Skeletal muscle satellite cell (primary cell): ENCODE measurements around the gene SLC39A2.
A peak's percentile ranks its signal among the peaks of the same experiment; 100 is the strongest.

Experiments
- H3K27me3 ChIP-seq: 2 replicates; pipeline ENCODE4 v1.7.0; 2013; ENCODE audit warnings: low read length; ENCODE audit not compliant: control insufficient read depth, insufficient read depth
- H3K36me3 ChIP-seq: 2 replicates; pipeline ENCODE4 v1.7.0; 2013; ENCODE audit warnings: mild to moderate bottlenecking, control low read depth, low read length; ENCODE audit not compliant: insufficient read depth
- H3K4me1 ChIP-seq: 2 replicates; pipeline ENCODE4 v1.7.0; 2013; ENCODE audit warnings: low read length; ENCODE audit not compliant: control insufficient read depth, insufficient read depth
- H3K4me2 ChIP-seq: 2 replicates; pipeline ENCODE4 v1.7.0; 2013; ENCODE audit warnings: mild to moderate bottlenecking, low read length
- H3K4me3 ChIP-seq: 2 replicates; pipeline ENCODE4 v1.7.0; 2013; ENCODE audit warnings: low read length
- H3K9ac ChIP-seq: 2 replicates; pipeline ENCODE4 v1.7.0; 2013; ENCODE audit warnings: mild to moderate bottlenecking, low read depth, low read length, moderate library complexity
- H3K9me3 ChIP-seq: replicated peaks from 2 replicates; pipeline ENCODE4 v1.7.0; 2013; ENCODE audit warnings: mild to moderate bottlenecking, control low read depth, low read length

The SLC39A2 gene

GRCh38 chr14:21018781-21019180 lies 19.7 kb downstream of the SLC39A2 start:
- H3K27me3 ChIP-seq, result peaks cover 47% of the 10 kb centered on the region
- no peaks in the 10 kb centered on the region for H3K36me3 ChIP-seq
- no peak overlapping the region for H3K4me2 ChIP-seq
- no peak overlapping the region for H3K9ac ChIP-seq
- no peaks in the 10 kb centered on the region for H3K9me3 ChIP-seq
- no peaks in the 10 kb centered on the region for H3K4me1 ChIP-seq
- no peak overlapping the region for H3K4me3 ChIP-seq

- Histone ChIP-seq H3K9ac (no peak overlapping the region), H3K27me3 (peaks cover 53% of the 10 kb centered on the region), H3K4me1 (no peaks in the 10 kb centered on the region), H3K4me2 (no peak overlapping the region), H3K36me3 (no peaks in the 10 kb centered on the region), H3K9me3 (no peaks in the 10 kb centered on the region), H3K4me3 (no peak overlapping the region)
Measured at GRCh38 chr14:21019366-21019765, 20.3 kb downstream of the SLC39A2 start.

DNA sequence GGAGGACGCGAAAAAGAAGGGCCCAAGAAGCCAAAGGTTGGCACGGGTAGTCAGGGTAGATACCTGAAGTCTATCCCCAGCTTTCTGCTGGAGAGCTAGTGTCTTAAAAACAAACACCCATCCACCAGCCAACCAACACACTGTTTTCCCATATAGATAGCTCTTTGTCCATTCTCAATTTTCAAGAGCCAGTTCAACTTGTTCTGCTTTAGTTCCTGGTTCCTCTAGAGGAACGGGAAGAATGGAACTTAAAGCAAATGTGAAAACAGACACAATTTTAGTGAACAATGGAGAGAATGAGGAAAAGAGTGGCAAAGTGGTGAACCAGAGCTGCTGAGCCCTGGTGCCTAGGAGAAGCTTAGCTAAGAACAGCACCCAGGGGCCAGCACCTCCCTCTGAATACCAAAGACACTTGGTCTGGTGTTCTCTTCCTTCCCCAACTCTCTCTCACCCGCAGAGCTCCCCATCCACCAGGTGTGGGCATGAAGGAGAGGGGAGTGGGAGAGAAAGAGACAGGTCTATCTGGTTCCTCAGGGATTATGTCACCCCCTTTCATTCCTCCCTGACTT lies 22.0 kb downstream of the SLC39A2 start:
- H3K9me3 ChIP-seq, result no peaks in the 10 kb centered on the region
- H3K27me3 ChIP-seq, result peaks cover 66% of the 10 kb centered on the region
- H3K36me3 ChIP-seq, result no peaks in the 10 kb centered on the region
- H3K4me1 ChIP-seq, result no peaks in the 10 kb centered on the region
- H3K9ac ChIP-seq, result no peak overlapping the region
- no peak overlapping the region for H3K4me2 ChIP-seq
- H3K4me3 ChIP-seq, result no peak overlapping the region

DNA sequence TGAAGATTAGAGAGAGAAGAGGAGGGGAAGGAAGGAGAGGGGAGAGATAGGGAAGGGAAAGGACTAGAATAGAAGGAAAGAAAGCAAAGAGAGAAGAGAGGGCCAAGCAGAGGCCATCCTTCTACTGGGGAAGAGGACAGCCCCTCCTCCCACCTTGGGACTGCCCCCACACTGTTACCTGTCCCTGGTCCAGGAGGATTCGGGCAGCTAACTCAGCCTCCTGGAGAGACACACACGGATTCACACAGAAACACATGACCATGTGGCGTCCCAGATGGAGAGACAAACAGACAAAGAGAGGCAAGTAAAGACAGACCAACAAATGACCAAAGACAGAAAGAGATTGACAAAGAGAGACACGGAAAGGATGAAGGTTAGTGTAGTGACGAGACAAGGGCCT lies 23.6 kb downstream of the SLC39A2 start:
- Histone ChIP-seq H3K4me2 (no peak overlapping the region), H3K9ac (no peak overlapping the region), H3K4me3 (no peak overlapping the region), H3K4me1 (no peaks in the 10 kb centered on the region), H3K27me3 (peaks cover 74% of the 10 kb centered on the region), H3K36me3 (no peaks in the 10 kb centered on the region), H3K9me3 (no peaks in the 10 kb centered on the region)

- Histone ChIP-seq H3K36me3 (no peaks in the 10 kb centered on the region), H3K4me1 (no peaks in the 10 kb centered on the region), H3K9ac (no peak overlapping the region), H3K27me3 (peaks cover 74% of the 10 kb centered on the region), H3K4me3 (no peak overlapping the region), H3K4me2 (no peak overlapping the region), H3K9me3 (no peaks in the 10 kb centered on the region)
Measured at GRCh38 chr14:21023174-21023573, 24.1 kb downstream of the SLC39A2 start.

DNA sequence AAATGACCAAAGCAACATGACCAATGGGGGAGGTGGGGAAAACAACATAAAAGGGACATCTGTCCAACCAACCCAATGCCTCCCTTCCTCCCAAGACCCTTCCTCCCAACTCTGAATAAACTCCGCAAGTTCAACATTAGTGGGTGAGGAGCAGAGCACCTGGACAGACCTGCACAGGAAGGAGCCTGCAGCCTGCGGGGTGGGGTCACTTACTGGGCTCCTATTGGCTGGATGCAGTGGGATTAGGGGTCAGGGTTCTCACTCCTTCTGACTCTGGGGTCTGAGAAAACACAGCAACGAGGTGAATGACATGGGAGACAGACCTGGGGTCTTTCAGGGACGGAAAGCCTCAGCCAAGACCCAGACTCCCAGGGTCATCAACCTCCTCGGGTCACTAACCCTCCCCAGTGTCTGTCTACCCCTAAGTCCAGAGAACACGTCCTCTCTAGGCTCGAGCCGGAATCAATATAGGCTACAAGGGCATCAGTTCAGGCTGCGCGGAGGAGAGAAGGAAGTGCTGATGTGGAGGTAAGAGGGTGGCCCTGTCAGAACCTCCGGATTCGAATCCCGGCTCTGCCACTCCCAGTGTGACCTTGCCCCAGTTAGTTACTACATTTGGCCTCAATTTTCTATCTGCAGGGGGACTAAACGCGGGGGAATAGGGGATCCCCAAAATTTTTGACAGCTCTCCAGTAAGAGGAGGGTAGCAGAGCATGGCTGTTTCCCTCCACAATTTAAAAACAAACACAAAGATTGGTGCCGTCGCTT lies 24.9 kb downstream of the SLC39A2 start:
- no peak overlapping the region for H3K9ac ChIP-seq
- no peaks in the 10 kb centered on the region for H3K4me1 ChIP-seq
- H3K27me3 ChIP-seq, result peaks cover 72% of the 10 kb centered on the region
- no peaks in the 10 kb centered on the region for H3K9me3 ChIP-seq
- no peak overlapping the region for H3K4me3 ChIP-seq
- no peaks in the 10 kb centered on the region for H3K36me3 ChIP-seq
- H3K4me2 ChIP-seq, result no peak overlapping the region

DNA sequence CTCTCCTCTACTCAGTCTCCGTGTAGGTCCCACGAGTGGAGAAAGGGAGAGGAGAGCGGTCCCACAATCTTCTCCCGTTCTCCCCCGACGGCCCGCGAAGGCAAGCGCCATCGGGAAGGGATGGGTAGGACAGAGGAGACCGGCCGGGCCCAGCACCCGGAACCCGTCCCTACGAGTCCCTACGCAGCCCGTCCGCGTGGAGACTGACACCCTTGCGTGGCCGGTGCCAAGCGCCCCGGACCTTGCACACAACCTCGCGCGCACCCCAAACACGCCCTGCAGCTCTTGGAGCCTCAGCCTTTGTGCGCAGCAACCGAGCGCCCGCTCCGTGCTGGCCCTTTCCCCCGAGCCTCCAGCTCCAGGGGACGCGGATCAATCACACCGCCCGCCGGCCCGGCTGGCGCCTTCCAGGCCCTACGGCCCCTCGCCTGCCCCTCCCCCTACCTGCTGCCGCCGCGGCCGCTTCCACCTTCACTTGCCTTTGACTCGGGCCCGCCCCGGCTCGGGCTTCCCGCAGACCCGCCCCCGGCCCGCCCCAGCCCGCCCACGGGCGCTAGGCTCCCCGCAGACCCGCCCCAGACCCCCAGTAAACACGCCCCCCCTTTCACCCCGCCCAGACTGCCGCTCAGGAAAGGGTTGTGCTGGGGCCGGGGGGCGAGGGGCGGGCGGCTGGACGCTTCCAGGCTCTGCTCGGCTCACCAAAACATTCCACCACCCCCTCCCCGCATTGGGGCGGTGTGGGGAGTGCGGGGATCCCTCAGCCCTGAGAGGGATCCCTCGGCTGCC lies 25.7 kb downstream of the SLC39A2 start, which contains the start of gene NDRG2:
NDRG2 (minus strand) TSS at position 477 of the 786 bp plus-strand sequence. CDS start 1,746 bp downstream, outside the sequence.
- H3K4me3 ChIP-seq, result peak within 1 kb of the TSS; percentile 52
- no peaks in the 10 kb centered on the region for H3K36me3 ChIP-seq
- H3K9ac ChIP-seq, result no peak within 1 kb of the TSS
- H3K27me3 ChIP-seq, result peaks cover 71% of the 10 kb centered on the region
- no peaks in the 10 kb centered on the region for H3K4me1 ChIP-seq
- H3K9me3 ChIP-seq, result no peaks in the 10 kb centered on the region
- H3K4me2 ChIP-seq, result peak within 1 kb of the TSS; percentile 77

- H3K27me3 ChIP-seq, result peaks cover 75% of the 10 kb centered on the region
- no peaks in the 10 kb centered on the region for H3K9me3 ChIP-seq
- no peaks in the 10 kb centered on the region for H3K36me3 ChIP-seq
- peak overlapping the region; percentile 45 for H3K4me3 ChIP-seq
- no peaks in the 10 kb centered on the region for H3K4me1 ChIP-seq
- H3K9ac ChIP-seq, result no peak overlapping the region
- H3K4me2 ChIP-seq, result peak overlapping the region; percentile 77
Measured at GRCh38 chr14:21025371-21026273, 26.5 kb downstream of the SLC39A2 start.

- Histone ChIP-seq H3K36me3 (no peaks in the 10 kb centered on the region), H3K4me2 (no peak overlapping the region), H3K27me3 (peaks cover 75% of the 10 kb centered on the region), H3K4me3 (no peak overlapping the region), H3K9ac (no peak overlapping the region), H3K9me3 (no peaks in the 10 kb centered on the region), H3K4me1 (no peaks in the 10 kb centered on the region)
Measured at GRCh38 chr14:21026274-21026987, 27.3 kb downstream of the SLC39A2 start.

DNA sequence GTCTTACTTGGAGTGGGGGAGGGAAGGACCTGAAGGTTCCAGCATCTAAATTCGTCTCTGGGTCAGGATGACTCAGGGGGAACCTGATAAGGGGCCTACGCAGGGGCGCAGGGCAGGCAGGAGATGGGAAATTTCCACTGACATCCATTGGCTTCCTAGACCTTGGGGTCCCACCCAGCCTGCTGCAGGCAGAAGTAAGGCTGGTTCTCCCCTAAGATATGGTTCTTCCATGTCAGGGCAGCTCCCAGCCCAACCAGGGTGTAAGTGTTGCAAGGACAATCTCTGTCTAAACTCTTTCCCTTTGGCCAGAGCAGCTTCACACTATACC lies 27.9 kb downstream of the SLC39A2 start:
- Histone ChIP-seq H3K4me1 (no peaks in the 10 kb centered on the region), H3K4me2 (no peak overlapping the region), H3K36me3 (no peaks in the 10 kb centered on the region), H3K4me3 (no peak overlapping the region), H3K27me3 (peaks cover 75% of the 10 kb centered on the region), H3K9ac (no peak overlapping the region), H3K9me3 (no peaks in the 10 kb centered on the region)
